HepG2 (cell line): ENCODE results near the gene MORC3. TPM values are rescaled to one million over a fixed set of nuclear protein-coding genes. Genes with fewer than 3 reads are reported as not detected.
A peak's percentile ranks its signal among the peaks of the same experiment; 100 is the strongest.

Source experiments
- ETV5 ChIP-seq: IDR thresholded peaks from 2 replicates; pipeline ENCODE4 v1.6.1; 2018; ENCODE audit warnings: missing biosample characterization, missing genetic modification reagents, inconsistent platforms, borderline replicate concordance
- HMG20B ChIP-seq: conservative IDR thresholded peaks from 2 replicates; pipeline ENCODE4 v1.6.1; 2016; ENCODE audit warnings: missing genetic modification reagents, missing compliant biosample characterization
- KLF9 ChIP-seq: IDR thresholded peaks from 2 replicates; pipeline ENCODE4 v1.6.1; 2016; ENCODE audit warnings: low read depth
- LRRFIP1 ChIP-seq: sonication (generic); formaldehyde crosslinking; conservative IDR thresholded peaks from 2 replicates; pipeline ENCODE4 v1.4.0; 2020; ENCODE audit warnings: missing genetic modification reagents
- NR2F6 ChIP-seq, 2 experiments: IDR thresholded peaks; 2 replicates each; pipeline ENCODE4 v1.6.1; 2016; ENCODE audit warnings: antibody characterized with exemption in 1 of 2, mild to moderate bottlenecking in 1 of 2
- PHF8 ChIP-seq: sonication (generic); formaldehyde crosslinking; IDR thresholded peaks from 2 replicates; pipeline ENCODE4 v1.5.0; 2020; ENCODE audit warnings: missing genetic modification reagents
- SETDB1 ChIP-seq: sonication (generic); formaldehyde crosslinking; IDR thresholded peaks from 2 replicates; pipeline ENCODE4 v1.5.1; 2020; ENCODE audit warnings: missing genetic modification reagents, mild to moderate bottlenecking, borderline replicate concordance
- TARDBP ChIP-seq: sonication (generic); formaldehyde crosslinking; IDR thresholded peaks from 2 replicates; pipeline ENCODE4 v1.8.0; 2022; ENCODE audit warnings: mild to moderate bottlenecking, missing genetic modification reagents
- ZBTB44 ChIP-seq: sonication (generic); formaldehyde crosslinking; IDR thresholded peaks from 2 replicates; pipeline ENCODE4 v1.4.0; 2020; ENCODE audit warnings: missing genetic modification reagents
- ZFYVE20 ChIP-seq: sonication (generic); formaldehyde crosslinking; IDR thresholded peaks from 2 replicates; pipeline ENCODE4 v1.8.0; 2023; ENCODE audit warnings: low read depth, mild to moderate bottlenecking, moderate library complexity, missing genetic modification reagents, borderline replicate concordance
- ZNF207 ChIP-seq: fragments of 450-650 bp; IDR thresholded peaks from 2 replicates; pipeline ENCODE4 v1.6.1; 2016; ENCODE audit warnings: antibody characterized with exemption, borderline replicate concordance
- ZNF24 ChIP-seq: fragments of 450-650 bp; IDR thresholded peaks from 2 replicates; pipeline ENCODE4 v1.6.1; 2017; ENCODE audit warnings: antibody characterized with exemption, mild to moderate bottlenecking
- ZNF337 ChIP-seq: sonication (generic); formaldehyde crosslinking; IDR thresholded peaks from 2 replicates; pipeline ENCODE4 v1.5.1; 2020; ENCODE audit warnings: missing genetic modification reagents, low read depth, mild to moderate bottlenecking, borderline replicate concordance
- ZNF367 ChIP-seq: sonication (generic); formaldehyde crosslinking; IDR thresholded peaks from 2 replicates; pipeline ENCODE4 v1.4.0; 2020; ENCODE audit warnings: missing genetic modification reagents, borderline replicate concordance
- ZNF441 ChIP-seq: sonication (generic); formaldehyde crosslinking; IDR thresholded peaks from 2 replicates; pipeline ENCODE4 v1.7.0; 2021; ENCODE audit warnings: missing genetic modification reagents, borderline replicate concordance
- ZNF484 ChIP-seq: sonication (generic); formaldehyde crosslinking; IDR thresholded peaks from 2 replicates; pipeline ENCODE4 v1.5.1; 2020; ENCODE audit warnings: mild to moderate bottlenecking, low read depth, missing genetic modification reagents, borderline replicate concordance
- ZNF878 ChIP-seq: sonication (generic); formaldehyde crosslinking; IDR thresholded peaks from 2 replicates; pipeline ENCODE4 v1.8.1; 2023; ENCODE audit warnings: mild to moderate bottlenecking, missing genetic modification reagents, moderate library complexity
- polyA plus RNA-seq, 8 experiments: library from polyadenylated mRNA; depleted of rRNA in 3 of 8; stranded (reverse) in 7 of 8; unstranded in 1 of 8; fragments of >200 nt; fragmentation: Illumina TruSeq in 4 of 8; extraction: Trizol in 4 of 8; gene quantifications; 2 replicates each; pipeline versions ENCODE4 v1.2.1 to v1.2.3, GENCODE V29; 2011 to 2016; ENCODE audit warnings: low read depth in 4 of 8, missing spikeins in 1 of 8, mixed read lengths in 1 of 8; ENCODE audit not compliant: insufficient read depth in 1 of 8
- total RNA-seq, 5 experiments: library from RNA; depleted of rRNA; stranded (reverse); fragments of >200 nt; fragmentation: Illumina TruSeq; extraction: Trizol; gene quantifications; 2 replicates each; pipeline ENCODE4 v1.2.3, GENCODE V29; 2016; ENCODE audit warnings: low read depth in 1 of 5
- TF ChIP-seq, protein P1 (sequence below): sonication (generic); formaldehyde crosslinking; IDR thresholded peaks from 2 replicates; pipeline ENCODE4 v1.5.0; 2020; ENCODE audit warnings: missing genetic modification reagents

The MORC3 gene
- total and polyA plus RNA-seq, 2 of the 13 experiments (the other 11 are each of a cell fraction or from before 2014, with no cell fraction given) = 12.9 to 19.5 TPM

DNA sequence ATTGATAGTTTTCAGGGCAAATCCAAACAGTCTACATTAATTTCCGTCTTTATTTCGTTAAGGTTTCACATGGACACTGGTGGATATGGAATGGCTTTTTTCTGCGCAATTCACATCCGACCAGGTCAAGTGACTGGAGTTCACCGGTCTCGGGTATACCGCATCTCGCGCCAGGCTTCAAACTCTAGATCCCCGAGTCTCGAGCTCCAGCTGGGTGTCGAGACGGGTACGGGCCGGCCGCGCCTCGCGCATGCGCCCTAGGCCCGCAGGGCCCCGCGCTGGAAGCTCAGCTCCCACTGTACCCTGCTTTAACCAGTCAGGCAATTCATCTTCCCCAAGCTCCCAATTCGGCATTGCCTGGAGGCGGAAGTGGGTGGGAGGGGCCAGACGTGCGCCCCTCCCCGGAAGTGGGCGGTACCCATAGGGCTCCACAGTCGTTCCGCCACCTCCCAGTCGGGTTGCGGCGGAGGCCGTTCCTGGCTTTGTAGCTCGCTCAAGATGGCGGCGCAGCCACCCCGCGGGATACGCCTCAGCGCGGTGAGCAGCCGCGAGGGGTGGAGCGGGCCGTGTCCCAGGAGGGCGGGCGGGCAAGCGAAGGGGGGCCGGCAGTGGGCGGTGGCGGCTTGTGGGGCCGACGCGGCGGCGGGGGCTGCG is at the start of gene MORC3 (continued):
- TF ChIP-seq ZBTB44 (CRISPR knock-in tag) (no peak), ZNF337 (no peak), NR2F6 (IDR thresholded peaks at IDR 0.05) (no peak), NR2F6 (CRISPR knock-in tag; IDR thresholded peaks at IDR 0.05) (no peak), ZNF484 (CRISPR knock-in tag) (no peak), ETV5 (CRISPR knock-in tag) (peak; percentile 90), HMG20B (no peak), ZNF207 (no peak), PHF8 (CRISPR knock-in tag) (peak; percentile 82), SETDB1 (no peak), ZNF24 (no peak), ZFYVE20 (CRISPR knock-in tag) (no peak), ZNF878 (CRISPR knock-in tag) (no peak), LRRFIP1 (CRISPR knock-in tag) (no peak), TARDBP (CRISPR knock-in tag) (no peak), ZNF367 (no peak), KLF9 (CRISPR knock-in tag) (0 out of 2 replicates have a peak, but pooled peaks have one; percentile 22), ZNF441 (CRISPR knock-in tag) (peak; percentile 73)
- TF ChIP-seq, protein P1, sequence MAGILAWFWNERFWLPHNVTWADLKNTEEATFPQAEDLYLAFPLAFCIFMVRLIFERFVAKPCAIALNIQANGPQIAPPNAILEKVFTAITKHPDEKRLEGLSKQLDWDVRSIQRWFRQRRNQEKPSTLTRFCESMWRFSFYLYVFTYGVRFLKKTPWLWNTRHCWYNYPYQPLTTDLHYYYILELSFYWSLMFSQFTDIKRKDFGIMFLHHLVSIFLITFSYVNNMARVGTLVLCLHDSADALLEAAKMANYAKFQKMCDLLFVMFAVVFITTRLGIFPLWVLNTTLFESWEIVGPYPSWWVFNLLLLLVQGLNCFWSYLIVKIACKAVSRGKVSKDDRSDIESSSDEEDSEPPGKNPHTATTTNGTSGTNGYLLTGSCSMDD (CRISPR knock-in tag) = no peak
